ENCODE results near the gene TMED5.

- TF ChIP-seq CTCF (IDR thresholded peaks at IDR 0.05 in 4 of 5, conservative IDR thresholded peaks at IDR 0.05 in 1 of 5) (no peak), POLR2A (IDR thresholded peaks at IDR 0.05) (no peak)
These were observed 18.9 kb upstream of the TMED5 start for GRCh38 chr1:93199150-93199549.

Measured in gastrocnemius medialis (tissue), 4 donors.